ENCODE measurements around the gene ZNF616.

DNA sequence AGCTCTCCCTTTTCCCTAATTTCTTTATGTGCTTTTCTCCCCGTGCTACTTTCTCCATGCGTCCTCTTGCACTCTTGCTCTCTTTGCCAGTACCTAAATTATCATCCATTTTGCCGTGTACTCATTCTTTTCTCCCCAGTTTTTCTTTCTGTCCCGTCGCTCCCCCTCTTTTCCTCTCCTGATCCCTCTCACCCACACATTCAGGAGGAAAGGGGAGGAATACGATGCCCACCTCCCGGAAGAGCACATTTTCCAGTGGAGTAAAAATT, 821 bp downstream of the ZNF616 start:
- TF ChIP-seq, protein P1, sequence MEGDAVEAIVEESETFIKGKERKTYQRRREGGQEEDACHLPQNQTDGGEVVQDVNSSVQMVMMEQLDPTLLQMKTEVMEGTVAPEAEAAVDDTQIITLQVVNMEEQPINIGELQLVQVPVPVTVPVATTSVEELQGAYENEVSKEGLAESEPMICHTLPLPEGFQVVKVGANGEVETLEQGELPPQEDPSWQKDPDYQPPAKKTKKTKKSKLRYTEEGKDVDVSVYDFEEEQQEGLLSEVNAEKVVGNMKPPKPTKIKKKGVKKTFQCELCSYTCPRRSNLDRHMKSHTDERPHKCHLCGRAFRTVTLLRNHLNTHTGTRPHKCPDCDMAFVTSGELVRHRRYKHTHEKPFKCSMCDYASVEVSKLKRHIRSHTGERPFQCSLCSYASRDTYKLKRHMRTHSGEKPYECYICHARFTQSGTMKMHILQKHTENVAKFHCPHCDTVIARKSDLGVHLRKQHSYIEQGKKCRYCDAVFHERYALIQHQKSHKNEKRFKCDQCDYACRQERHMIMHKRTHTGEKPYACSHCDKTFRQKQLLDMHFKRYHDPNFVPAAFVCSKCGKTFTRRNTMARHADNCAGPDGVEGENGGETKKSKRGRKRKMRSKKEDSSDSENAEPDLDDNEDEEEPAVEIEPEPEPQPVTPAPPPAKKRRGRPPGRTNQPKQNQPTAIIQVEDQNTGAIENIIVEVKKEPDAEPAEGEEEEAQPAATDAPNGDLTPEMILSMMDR (IDR thresholded peaks at IDR 0.05), result no peak
- no peak for TF ChIP-seq POLR2A (IDR thresholded peaks at IDR 0.05)

Data from body of pancreas (tissue), 4 donors.